SK-N-SH treated with all-trans-retinoic acid at 6 μM for 48 hours (cell line): ENCODE data around the gene FHOD1.

ENCODE experiments used
- ARNTL ChIP-seq: fragments of 450-650 bp; formaldehyde crosslinking; IDR thresholded peaks from 2 replicates; pipeline ENCODE4 v1.5.0; 2020; ENCODE audit warnings: low read depth, mild to moderate bottlenecking, moderate library complexity, borderline replicate concordance
- BACH2 ChIP-seq: fragments of 250-450 bp; sonication (Bioruptor Pico); IDR thresholded peaks from 2 replicates; pipeline ENCODE4 v1.9.0; 2021; ENCODE audit warnings: mild to moderate bottlenecking, borderline replicate concordance
- ISL1 ChIP-seq: fragments of 250-450 bp; sonication (Bioruptor Pico); IDR thresholded peaks from 2 replicates; pipeline ENCODE4 v2.1.2; 2022; ENCODE audit warnings: mild to moderate bottlenecking, moderate library complexity
- OSR1 ChIP-seq: fragments of 250-450 bp; sonication (Bioruptor Pico); IDR thresholded peaks from 2 replicates; pipeline ENCODE4 v1.8.0; 2022; ENCODE audit warnings: moderate library complexity, mild to moderate bottlenecking, inconsistent platforms
- PPARA ChIP-seq: fragments of 250-450 bp; sonication (Bioruptor Pico); IDR thresholded peaks from 2 replicates; pipeline ENCODE4 v1.5.0; 2020; ENCODE audit warnings: mild to moderate bottlenecking, borderline replicate concordance
- TOX ChIP-seq: fragments of 250-450 bp; sonication (Bioruptor Pico); IDR thresholded peaks from 2 replicates; pipeline ENCODE4 v1.8.0; 2021; ENCODE audit warnings: mild to moderate bottlenecking, moderate library complexity, borderline replicate concordance
- ZNF565 ChIP-seq: fragments of 450-650 bp; formaldehyde crosslinking; conservative IDR thresholded peaks from 2 replicates; pipeline ENCODE4 v1.5.0; 2020; ENCODE audit warnings: low read depth, mild to moderate bottlenecking, moderate library complexity
- TF ChIP-seq, protein P1 (sequence below): fragments of 250-450 bp; sonication (Bioruptor Pico); IDR thresholded peaks from 2 replicates; pipeline ENCODE4 v1.5.0; 2020; ENCODE audit warnings: mild to moderate bottlenecking, moderate library complexity
- TF ChIP-seq, protein P2 (sequence below): fragments of 250-450 bp; sonication (Bioruptor Pico); IDR thresholded peaks from 2 replicates; pipeline ENCODE4 v1.5.1; 2021; ENCODE audit warnings: mild to moderate bottlenecking, moderate library complexity
- TF ChIP-seq, protein P3 (sequence below): fragments of 250-450 bp; sonication (Bioruptor Pico); IDR thresholded peaks from 2 replicates; pipeline ENCODE4 v1.8.0; 2020; ENCODE audit warnings: mild to moderate bottlenecking, moderate library complexity, borderline replicate concordance

DNA sequence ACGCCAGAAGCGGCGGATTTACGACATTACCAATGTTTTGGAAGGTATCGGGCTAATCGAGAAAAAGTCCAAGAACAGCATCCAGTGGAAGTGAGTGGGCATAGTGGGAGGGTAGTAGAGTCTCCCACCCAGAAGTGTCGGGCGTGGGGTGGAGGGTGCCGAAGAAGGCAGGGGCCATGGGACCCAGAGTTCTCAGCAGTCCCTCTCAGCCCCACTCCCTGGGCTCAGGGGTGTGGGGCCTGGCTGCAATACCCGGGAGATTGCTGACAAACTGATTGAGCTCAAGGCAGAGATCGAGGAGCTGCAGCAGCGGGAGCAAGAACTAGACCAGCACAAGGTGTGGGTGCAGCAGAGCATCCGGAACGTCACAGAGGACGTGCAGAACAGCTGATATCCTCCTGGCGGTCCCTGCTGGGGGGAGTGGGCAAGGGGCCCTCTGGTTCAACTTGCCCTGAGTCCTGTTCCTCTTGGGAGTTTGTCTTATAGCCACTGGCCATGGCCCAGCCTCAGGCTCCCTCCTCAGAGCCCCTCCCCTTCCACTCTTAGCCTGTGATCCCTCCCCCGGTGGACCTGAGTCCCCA is 54.4 kb downstream of the FHOD1 start:
- TF ChIP-seq TOX (no peak), BACH2 (CRISPR knock-in tag) (no peak), PPARA (CRISPR knock-in tag) (no peak), ARNTL (CRISPR knock-in tag) (no peak), ZNF565 (CRISPR knock-in tag) (no peak), OSR1 (CRISPR knock-in tag) (no peak), ISL1 (CRISPR knock-in tag) (no peak)
- TF ChIP-seq, protein P1, sequence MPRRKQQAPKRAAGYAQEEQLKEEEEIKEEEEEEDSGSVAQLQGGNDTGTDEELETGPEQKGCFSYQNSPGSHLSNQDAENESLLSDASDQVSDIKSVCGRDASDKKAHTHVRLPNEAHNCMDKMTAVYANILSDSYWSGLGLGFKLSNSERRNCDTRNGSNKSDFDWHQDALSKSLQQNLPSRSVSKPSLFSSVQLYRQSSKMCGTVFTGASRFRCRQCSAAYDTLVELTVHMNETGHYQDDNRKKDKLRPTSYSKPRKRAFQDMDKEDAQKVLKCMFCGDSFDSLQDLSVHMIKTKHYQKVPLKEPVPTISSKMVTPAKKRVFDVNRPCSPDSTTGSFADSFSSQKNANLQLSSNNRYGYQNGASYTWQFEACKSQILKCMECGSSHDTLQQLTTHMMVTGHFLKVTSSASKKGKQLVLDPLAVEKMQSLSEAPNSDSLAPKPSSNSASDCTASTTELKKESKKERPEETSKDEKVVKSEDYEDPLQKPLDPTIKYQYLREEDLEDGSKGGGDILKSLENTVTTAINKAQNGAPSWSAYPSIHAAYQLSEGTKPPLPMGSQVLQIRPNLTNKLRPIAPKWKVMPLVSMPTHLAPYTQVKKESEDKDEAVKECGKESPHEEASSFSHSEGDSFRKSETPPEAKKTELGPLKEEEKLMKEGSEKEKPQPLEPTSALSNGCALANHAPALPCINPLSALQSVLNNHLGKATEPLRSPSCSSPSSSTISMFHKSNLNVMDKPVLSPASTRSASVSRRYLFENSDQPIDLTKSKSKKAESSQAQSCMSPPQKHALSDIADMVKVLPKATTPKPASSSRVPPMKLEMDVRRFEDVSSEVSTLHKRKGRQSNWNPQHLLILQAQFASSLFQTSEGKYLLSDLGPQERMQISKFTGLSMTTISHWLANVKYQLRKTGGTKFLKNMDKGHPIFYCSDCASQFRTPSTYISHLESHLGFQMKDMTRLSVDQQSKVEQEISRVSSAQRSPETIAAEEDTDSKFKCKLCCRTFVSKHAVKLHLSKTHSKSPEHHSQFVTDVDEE (CRISPR knock-in tag), result no peak
- TF ChIP-seq, protein P2, sequence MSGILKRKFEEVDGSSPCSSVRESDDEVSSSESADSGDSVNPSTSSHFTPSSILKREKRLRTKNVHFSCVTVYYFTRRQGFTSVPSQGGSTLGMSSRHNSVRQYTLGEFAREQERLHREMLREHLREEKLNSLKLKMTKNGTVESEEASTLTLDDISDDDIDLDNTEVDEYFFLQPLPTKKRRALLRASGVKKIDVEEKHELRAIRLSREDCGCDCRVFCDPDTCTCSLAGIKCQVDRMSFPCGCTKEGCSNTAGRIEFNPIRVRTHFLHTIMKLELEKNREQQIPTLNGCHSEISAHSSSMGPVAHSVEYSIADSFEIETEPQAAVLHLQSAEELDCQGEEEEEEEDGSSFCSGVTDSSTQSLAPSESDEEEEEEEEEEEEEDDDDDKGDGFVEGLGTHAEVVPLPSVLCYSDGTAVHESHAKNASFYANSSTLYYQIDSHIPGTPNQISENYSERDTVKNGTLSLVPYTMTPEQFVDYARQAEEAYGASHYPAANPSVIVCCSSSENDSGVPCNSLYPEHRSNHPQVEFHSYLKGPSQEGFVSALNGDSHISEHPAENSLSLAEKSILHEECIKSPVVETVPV (CRISPR knock-in tag), result no peak
- TF ChIP-seq, protein P3, sequence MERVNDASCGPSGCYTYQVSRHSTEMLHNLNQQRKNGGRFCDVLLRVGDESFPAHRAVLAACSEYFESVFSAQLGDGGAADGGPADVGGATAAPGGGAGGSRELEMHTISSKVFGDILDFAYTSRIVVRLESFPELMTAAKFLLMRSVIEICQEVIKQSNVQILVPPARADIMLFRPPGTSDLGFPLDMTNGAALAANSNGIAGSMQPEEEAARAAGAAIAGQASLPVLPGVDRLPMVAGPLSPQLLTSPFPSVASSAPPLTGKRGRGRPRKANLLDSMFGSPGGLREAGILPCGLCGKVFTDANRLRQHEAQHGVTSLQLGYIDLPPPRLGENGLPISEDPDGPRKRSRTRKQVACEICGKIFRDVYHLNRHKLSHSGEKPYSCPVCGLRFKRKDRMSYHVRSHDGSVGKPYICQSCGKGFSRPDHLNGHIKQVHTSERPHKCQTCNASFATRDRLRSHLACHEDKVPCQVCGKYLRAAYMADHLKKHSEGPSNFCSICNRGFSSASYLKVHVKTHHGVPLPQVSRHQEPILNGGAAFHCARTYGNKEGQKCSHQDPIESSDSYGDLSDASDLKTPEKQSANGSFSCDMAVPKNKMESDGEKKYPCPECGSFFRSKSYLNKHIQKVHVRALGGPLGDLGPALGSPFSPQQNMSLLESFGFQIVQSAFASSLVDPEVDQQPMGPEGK (CRISPR knock-in tag), result no peak
